Ovary (tissue), 3 donors: ENCODE measurements around the gene SORL1-AS1.

Source experiments
- EP300 ChIP-seq: sonication (generic); formaldehyde crosslinking; IDR thresholded peaks from one replicate; pipeline ENCODE4 v1.6.1; 2017; ENCODE audit warnings: antibody characterized with exemption
- POLR2A ChIP-seq: fragments of 450-650 bp; IDR thresholded peaks from one replicate; pipeline ENCODE4 v1.6.1; 2017; ENCODE audit warnings: antibody characterized with exemption, mild to moderate bottlenecking, moderate library complexity
- TF ChIP-seq, protein P1 (sequence below), 3 donors: fragments of 450-650 bp in 2 of 3; fragments of 200-600 bp in 1 of 3; IDR thresholded peaks; one replicate each; pipeline versions ENCODE4 v1.5.1 to v1.8.0; 2016 to 2022; ENCODE audit warnings: antibody characterized with exemption in 3 of 3, mild to moderate bottlenecking in 1 of 3
- donor health status: DM: no; HTN: no; CAD: no.

DNA sequence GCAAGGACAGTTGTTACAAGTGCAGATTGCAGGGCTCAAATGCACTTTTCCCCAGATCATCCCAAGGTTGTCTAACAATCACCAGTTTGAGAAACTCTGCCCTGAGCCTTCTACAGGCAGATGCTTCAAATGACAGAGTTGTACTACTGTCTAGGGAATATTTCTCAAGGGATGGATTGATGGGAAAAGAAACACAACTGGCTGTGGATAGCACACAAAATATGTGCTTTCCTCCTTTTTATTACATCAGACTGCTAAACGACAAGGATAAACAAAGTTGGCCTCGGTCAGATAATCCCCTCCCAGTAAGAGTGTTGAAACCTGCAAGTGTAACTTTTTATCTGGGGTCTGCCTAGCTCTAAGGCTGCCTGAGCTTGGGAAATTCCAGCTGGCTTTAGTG is 46.6 kb upstream of the SORL1-AS1 start:
- TF ChIP-seq, protein P1, sequence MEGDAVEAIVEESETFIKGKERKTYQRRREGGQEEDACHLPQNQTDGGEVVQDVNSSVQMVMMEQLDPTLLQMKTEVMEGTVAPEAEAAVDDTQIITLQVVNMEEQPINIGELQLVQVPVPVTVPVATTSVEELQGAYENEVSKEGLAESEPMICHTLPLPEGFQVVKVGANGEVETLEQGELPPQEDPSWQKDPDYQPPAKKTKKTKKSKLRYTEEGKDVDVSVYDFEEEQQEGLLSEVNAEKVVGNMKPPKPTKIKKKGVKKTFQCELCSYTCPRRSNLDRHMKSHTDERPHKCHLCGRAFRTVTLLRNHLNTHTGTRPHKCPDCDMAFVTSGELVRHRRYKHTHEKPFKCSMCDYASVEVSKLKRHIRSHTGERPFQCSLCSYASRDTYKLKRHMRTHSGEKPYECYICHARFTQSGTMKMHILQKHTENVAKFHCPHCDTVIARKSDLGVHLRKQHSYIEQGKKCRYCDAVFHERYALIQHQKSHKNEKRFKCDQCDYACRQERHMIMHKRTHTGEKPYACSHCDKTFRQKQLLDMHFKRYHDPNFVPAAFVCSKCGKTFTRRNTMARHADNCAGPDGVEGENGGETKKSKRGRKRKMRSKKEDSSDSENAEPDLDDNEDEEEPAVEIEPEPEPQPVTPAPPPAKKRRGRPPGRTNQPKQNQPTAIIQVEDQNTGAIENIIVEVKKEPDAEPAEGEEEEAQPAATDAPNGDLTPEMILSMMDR (IDR thresholded peaks at IDR 0.05): no peak
- TF ChIP-seq EP300 (no peak), POLR2A (no peak)
